DMS53 treated with DMSO at 0.1 percent for 48 hours (cell line): ENCODE data around the gene BNIP1.

ENCODE experiments used
- DNase-seq: peaks from one replicate; lab custom pipeline; 2025; ENCODE audit not compliant: unreplicated experiment; lab: John Stamatoyannopoulos, UW

Gene BNIP1

GRCh38 chr5:173211284-173211683, 67.0 kb downstream of the BNIP1 start:
- no peak for DNase-seq

GRCh38 chr5:173213236-173213933, 69.1 kb downstream of the BNIP1 start:
- no peak for DNase-seq
